WI38 (cell line): ENCODE results near the gene FAM222B.
A peak's percentile ranks its signal among the peaks of the same experiment; 100 is the strongest.

Experiments used
- H3K4me3 ChIP-seq: 2 replicates; pipeline ENCODE4 v1.5.1; 2011; ENCODE audit warnings: low read depth, mild to moderate bottlenecking, control low read depth, low read length
- TF ChIP-seq, protein P1 (sequence below): IDR thresholded peaks from 2 replicates; pipeline ENCODE4 v1.5.1; 2012; ENCODE audit warnings: low read depth, mild to moderate bottlenecking, control low read depth, low read length

The FAM222B gene, protein sequence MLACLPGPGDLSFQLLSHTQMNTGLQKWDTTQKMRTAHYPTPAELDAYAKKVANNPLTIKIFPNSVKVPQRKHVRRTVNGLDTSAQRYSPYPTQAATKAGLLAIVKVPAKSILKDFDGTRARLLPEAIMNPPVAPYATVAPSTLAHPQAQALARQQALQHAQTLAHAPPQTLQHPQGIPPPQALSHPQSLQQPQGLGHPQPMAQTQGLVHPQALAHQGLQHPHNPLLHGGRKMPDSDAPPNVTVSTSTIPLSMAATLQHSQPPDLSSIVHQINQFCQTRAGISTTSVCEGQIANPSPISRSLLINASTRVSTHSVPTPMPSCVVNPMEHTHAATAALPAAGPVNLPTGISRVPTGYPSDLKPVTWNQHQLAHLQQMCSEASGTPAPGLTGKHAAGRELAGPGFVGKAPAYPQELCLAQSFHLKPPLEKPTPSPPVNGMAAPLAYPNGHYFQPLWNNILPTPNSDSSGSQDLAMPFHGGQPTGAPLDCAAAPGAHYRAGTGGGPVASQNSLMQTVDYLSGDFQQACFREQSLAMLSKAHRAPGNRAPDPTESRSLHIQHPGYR

DNA sequence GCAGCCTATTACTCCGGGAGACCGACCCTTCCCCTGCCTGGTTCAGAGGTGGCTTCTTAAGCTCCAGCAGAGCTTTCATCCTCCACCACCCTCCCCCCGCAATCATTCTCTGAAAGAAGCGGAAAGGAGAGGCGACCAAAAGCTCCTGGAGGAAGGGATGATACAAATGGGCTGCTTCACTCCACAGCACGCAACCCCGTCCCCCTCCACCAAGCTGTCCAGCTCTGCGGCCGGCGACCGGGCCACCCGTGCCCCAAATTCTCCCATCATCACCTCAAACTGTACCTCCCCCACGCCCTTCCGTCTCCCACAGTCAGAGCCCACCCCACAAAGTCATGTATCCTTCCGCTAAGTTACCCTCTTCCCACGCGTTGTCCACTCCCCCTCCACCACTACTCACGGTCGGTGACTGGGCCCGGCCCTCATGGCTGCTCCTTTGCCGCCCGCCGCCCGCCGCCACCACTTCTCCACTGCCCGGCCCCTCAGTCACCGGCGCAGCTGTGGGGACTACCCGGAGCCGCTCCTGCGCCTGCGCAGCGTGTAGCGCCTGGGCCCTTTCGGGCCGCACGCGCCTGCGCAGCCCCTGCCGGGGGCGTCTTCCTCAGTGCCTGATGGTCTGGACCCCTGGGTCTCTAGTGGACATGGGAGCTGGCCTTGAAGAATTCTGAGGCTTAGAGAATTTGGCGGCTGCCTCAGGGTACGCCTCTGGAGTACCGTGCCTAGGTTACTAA, at the start of gene FAM222B:
Gene FAM222B, minus strand, starts transcription at position 509 of the 731 bp plus-strand sequence. CDS start 76,123 bp downstream, outside the sequence.
- TF ChIP-seq, protein P1, sequence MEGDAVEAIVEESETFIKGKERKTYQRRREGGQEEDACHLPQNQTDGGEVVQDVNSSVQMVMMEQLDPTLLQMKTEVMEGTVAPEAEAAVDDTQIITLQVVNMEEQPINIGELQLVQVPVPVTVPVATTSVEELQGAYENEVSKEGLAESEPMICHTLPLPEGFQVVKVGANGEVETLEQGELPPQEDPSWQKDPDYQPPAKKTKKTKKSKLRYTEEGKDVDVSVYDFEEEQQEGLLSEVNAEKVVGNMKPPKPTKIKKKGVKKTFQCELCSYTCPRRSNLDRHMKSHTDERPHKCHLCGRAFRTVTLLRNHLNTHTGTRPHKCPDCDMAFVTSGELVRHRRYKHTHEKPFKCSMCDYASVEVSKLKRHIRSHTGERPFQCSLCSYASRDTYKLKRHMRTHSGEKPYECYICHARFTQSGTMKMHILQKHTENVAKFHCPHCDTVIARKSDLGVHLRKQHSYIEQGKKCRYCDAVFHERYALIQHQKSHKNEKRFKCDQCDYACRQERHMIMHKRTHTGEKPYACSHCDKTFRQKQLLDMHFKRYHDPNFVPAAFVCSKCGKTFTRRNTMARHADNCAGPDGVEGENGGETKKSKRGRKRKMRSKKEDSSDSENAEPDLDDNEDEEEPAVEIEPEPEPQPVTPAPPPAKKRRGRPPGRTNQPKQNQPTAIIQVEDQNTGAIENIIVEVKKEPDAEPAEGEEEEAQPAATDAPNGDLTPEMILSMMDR: no peak
- H3K4me3 ChIP-seq: peak within 1 kb of the TSS; percentile 79

DNA sequence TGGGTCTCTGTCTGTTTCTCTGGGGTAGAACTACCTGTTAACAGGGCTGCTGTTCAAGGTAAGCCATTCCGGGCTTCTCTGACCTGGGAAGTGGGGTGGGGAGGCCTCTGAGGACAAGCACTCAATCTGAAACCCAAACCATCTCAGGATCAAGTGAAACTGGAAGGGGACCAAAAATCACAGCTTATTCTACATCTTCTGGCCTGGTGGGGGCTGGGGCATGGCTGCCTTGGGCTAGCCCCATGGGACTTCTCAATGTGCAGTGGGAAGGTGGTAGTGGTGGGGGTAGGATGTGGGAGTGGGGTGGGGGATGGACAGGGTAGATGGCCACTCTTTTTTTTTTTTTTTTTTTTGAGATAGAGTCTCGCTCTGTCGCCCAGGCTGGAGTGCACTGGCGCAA, 49.4 kb upstream of the FAM222B start:
- H3K4me3 ChIP-seq: no peak overlapping the region

DNA sequence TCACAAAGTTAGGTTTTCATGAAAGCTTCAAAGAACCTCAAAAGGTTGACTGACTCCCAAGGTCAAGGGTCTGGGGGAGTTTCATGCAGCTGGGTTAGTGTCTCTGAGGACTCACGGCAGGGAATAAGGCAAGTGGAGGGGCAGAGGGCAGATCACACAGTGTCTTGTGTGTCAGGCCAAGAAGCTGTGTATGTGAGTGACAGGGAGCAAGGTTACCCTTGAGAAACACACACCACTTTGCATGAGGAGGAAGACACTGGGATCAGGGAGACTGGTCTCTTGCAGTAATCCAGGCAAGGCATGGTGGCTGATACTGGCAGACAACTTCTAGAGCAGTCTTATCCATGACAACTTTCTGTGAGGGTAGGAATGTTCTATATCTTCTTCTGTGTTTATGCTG, 48.6 kb upstream of the FAM222B start:
- TF ChIP-seq, protein P1: no peak
- no peak overlapping the region for H3K4me3 ChIP-seq

More for the DNA sequence above, 49.4 kb upstream of the FAM222B start:
- TF ChIP-seq, protein P1: no peak

DNA sequence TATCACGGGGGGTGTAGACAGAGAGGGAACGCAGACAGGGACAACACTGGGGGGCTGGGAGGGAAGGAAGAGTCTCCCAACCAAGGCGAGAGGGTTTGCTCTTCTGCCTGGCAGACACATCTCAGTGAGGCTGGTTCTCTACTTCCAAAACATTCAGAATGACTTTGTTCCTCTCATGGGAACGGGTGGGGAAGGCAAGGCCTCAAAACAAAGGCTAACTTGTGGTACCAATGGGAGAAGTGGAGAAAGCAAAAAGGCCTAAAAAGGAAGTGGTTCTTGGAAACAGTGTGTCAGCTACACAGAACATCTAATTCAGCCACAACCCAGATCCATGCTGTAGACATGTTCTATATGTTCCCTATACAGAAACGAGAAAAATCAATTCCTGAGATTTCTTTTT, 47.4 kb upstream of the FAM222B start:
- TF ChIP-seq, protein P1: no peak
- H3K4me3 ChIP-seq: no peak overlapping the region

DNA sequence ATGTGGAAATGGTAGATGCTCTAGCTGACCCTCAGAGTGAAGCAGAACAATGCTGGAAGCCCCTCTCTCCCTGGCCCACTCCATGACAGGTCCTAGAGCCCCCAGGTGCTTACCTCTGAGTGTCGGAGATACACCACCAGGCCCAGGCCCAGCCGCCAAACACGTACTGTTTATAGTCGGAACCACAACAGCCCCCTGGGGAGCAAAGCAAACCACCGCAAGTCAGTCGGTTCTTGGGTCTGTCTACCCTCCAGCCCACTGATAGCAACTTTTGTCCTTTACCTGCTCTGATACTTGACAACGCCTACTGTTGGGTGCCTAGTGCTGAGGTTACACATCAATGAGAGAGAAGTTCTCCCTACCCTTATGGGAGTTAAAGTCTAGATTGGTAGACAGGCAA, 46.2 kb upstream of the FAM222B start:
- no peak overlapping the region for H3K4me3 ChIP-seq
- TF ChIP-seq, protein P1: no peak

DNA sequence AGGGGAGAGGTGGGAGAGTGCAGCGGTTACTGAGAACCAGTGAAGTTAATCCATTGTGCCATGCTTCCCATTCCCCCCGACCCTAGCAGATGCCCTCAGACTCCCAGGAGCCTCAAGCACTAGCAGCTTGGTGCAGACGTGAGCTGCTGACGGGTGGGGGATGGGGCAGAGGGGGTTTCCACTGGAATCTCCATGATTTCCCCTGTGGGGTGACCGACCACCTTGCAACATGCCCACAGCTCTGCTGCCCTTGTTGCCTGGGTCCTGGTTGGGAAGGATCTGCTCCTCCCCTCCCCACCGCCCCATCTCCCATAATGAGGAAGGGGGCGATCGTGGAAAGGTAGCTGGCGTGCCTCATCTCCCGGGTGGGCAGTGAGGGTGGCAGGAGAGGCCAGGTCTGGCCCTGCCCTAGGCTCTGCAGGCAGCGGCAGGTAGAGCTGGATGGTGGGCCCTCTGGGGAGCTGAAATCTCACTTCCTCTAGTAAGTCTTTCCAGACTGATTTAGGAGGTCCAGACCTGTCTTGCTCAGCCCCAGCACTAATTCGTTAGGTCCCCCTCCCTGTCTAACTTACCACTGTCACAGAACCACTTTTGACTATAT, 45.4 kb upstream of the FAM222B start:
- TF ChIP-seq, protein P1: no peak
- no peak overlapping the region for H3K4me3 ChIP-seq
